A673 (cell line): ENCODE data around the gene PPP4R3B. TPM values are rescaled to one million over a fixed set of nuclear protein-coding genes. Genes with fewer than 3 reads are reported as not detected.

Source experiments
- BruUV-seq: library from RNA; stranded (reverse); fragments of 400-500 nt; replicated peaks from 2 replicates; lab custom pipeline; 2021; lab: Mats Ljungman, UMichigan
- CTCF ChIA-PET: fragments of 300-600 bp; sonication (Branson Sonifier 250); formaldehyde crosslinking; loops from one replicate; lab custom pipeline; 2022; ENCODE audit warnings: antibody characterized with exemption; lab: Charles Lee
- POLR2A ChIA-PET: fragments of 300-600 bp; sonication (Branson Sonifier 250); formaldehyde crosslinking; loops from one replicate; lab custom pipeline; 2022; ENCODE audit warnings: antibody characterized with exemption; ENCODE audit not compliant: low non-redundant PET; lab: Charles Lee
- DNase-seq: peaks from one replicate; pipeline ENCODE4 v3.0.0-alpha.2; 2015; ENCODE audit warnings: low spot score
- H3K27ac ChIP-seq: fragments of 200-600 bp; sonication (generic); 2 replicates; pipeline ENCODE4 v1.5.1; 2016; ENCODE audit warnings: mixed run types, low read depth, mild to moderate bottlenecking, mixed read lengths, antibody characterized with exemption, low read length; ENCODE audit not compliant: poor library complexity, severe bottlenecking
- H3K27me3 ChIP-seq: fragments of 200-600 bp; sonication (generic); replicated peaks from 2 replicates; pipeline ENCODE4 v1.6.1; 2017; ENCODE audit warnings: mixed run types, low read depth, mild to moderate bottlenecking, mixed read lengths, antibody characterized with exemption, low read length; ENCODE audit not compliant: insufficient read depth, poor library complexity
- H3K36me3 ChIP-seq: fragments of 200-600 bp; sonication (generic); 2 replicates; pipeline ENCODE4 v1.6.1; 2016; ENCODE audit warnings: mixed run types, mild to moderate bottlenecking, mixed read lengths, antibody characterized with exemption, low read length; ENCODE audit not compliant: insufficient read depth, poor library complexity, severe bottlenecking
- H3K4me1 ChIP-seq: fragments of 200-600 bp; sonication (generic); 2 replicates; pipeline ENCODE4 v1.6.1; 2017; ENCODE audit warnings: mixed run types, mild to moderate bottlenecking, mixed read lengths, antibody characterized with exemption, low read length; ENCODE audit not compliant: insufficient read depth, poor library complexity, severe bottlenecking
- H3K4me3 ChIP-seq: fragments of 200-600 bp; sonication (generic); 2 replicates; pipeline ENCODE4 v1.5.1; 2016; ENCODE audit warnings: low read depth, mixed run types, mild to moderate bottlenecking, mixed read lengths, low read length; ENCODE audit not compliant: poor library complexity, severe bottlenecking
- H3K9me3 ChIP-seq: fragments of 200-600 bp; sonication (generic); 2 replicates; pipeline ENCODE4 v1.6.1; 2016; ENCODE audit warnings: mixed run types, low read depth, mild to moderate bottlenecking, mixed read lengths, antibody characterized with exemption, low read length; ENCODE audit not compliant: poor library complexity, severe bottlenecking
- EZH2 ChIP-seq: fragments of 200-600 bp; sonication (generic); IDR thresholded peaks from 2 replicates; pipeline ENCODE4 v1.6.1; 2017; ENCODE audit warnings: borderline replicate concordance, low read depth, mild to moderate bottlenecking, mixed read lengths, antibody characterized with exemption, low read length; ENCODE audit not compliant: poor library complexity, severe bottlenecking
- intact Hi-C: fragments of 100-400 bp; cut with micrococcal nuclease; formaldehyde crosslinking; loops from one replicate; pipeline ENCODE4 v1.10.0; 2022; ENCODE audit not compliant: unreplicated experiment
- total RNA-seq: library from RNA; stranded (reverse); gene quantifications from 2 replicates; pipeline ENCODE4 v1.2.3, GENCODE V29; 2021
- TF ChIP-seq, protein P1 (sequence below): fragments of 300-800, 200-600 bp; sonication (generic); conservative IDR thresholded peaks from 2 replicates; pipeline ENCODE4 v1.5.1; 2017; ENCODE audit warnings: low read depth, mild to moderate bottlenecking, antibody characterized with exemption, low read length, moderate library complexity, mixed read lengths

PPP4R3B gene
- total RNA-seq, 1 experiment from 2014 or later = 57.9 TPM

GRCh38 chr2:55590810-55591440 is 26.5 kb downstream of the PPP4R3B start:
- ChIA-PET CTCF (no interaction called here), POLR2A (no interaction called here)
- no peak overlapping the region for H3K27ac ChIP-seq
- H3K4me3 ChIP-seq = no peak overlapping the region
- intact Hi-C loops = no loop called here
- no peak for TF ChIP-seq EZH2
- TF ChIP-seq, protein P1, sequence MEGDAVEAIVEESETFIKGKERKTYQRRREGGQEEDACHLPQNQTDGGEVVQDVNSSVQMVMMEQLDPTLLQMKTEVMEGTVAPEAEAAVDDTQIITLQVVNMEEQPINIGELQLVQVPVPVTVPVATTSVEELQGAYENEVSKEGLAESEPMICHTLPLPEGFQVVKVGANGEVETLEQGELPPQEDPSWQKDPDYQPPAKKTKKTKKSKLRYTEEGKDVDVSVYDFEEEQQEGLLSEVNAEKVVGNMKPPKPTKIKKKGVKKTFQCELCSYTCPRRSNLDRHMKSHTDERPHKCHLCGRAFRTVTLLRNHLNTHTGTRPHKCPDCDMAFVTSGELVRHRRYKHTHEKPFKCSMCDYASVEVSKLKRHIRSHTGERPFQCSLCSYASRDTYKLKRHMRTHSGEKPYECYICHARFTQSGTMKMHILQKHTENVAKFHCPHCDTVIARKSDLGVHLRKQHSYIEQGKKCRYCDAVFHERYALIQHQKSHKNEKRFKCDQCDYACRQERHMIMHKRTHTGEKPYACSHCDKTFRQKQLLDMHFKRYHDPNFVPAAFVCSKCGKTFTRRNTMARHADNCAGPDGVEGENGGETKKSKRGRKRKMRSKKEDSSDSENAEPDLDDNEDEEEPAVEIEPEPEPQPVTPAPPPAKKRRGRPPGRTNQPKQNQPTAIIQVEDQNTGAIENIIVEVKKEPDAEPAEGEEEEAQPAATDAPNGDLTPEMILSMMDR = no peak
- no TSS peak for BruUV-seq
- DNase-seq = peak; percentile 71
- peaks cover 8% of the 10 kb centered on the region for H3K4me1 ChIP-seq
- peaks cover 9% of the 10 kb centered on the region for H3K36me3 ChIP-seq
- H3K27me3 ChIP-seq = no peaks in the 10 kb centered on the region
- no peaks in the 10 kb centered on the region for H3K9me3 ChIP-seq

DNA sequence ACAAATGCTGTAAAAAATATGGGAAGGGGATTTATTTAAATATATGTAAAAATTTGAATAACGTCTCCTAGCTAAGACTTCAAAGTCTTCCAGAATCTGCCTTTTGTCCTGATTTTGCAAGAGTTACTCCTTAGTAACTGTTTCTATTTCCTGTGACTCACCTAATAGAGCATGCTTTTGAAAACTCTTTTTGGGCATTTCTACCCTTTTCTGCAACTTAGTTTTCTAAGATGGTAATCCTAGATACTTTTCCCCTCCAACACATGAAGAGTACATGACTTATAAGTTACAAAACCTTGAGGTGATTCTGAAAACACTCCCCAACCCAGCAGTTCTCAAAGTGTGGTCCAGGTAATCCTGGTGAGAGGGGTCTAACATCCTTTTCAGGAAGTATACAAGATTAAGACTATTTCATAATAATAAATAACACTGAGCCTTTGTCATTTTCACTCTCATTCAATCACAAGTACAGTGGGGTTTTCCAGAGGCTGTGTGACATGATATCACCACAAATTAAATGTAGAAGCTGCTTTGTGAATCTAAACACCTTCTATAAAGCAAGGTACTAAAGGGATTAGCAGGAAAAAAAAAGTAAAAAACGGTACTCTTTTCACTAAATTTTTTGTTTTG is 31.9 kb downstream of the PPP4R3B start:
- peak; percentile 58 for DNase-seq
- intact Hi-C loops = no loop called here
- TF ChIP-seq EZH2 = no peak
- TF ChIP-seq, protein P1 = no peak
- no peak overlapping the region for H3K4me3 ChIP-seq
- peaks cover 27% of the 10 kb centered on the region for H3K36me3 ChIP-seq
- H3K27ac ChIP-seq = peak overlapping the region; percentile 56
- POLR2A ChIA-PET = no interaction called here
- BruUV-seq = no TSS peak
- CTCF ChIA-PET = no interaction called here
- no peaks in the 10 kb centered on the region for H3K9me3 ChIP-seq
- no peaks in the 10 kb centered on the region for H3K27me3 ChIP-seq
- peaks cover 31% of the 10 kb centered on the region for H3K4me1 ChIP-seq

GRCh38 chr2:55581874-55582547 is 35.4 kb downstream of the PPP4R3B start:
- Histone ChIP-seq H3K27me3 (no peaks in the 10 kb centered on the region), H3K4me1 (peaks cover 28% of the 10 kb centered on the region), H3K4me3 (no peak overlapping the region), H3K27ac (peak overlapping the region; percentile 19), H3K36me3 (peaks cover 53% of the 10 kb centered on the region), H3K9me3 (no peaks in the 10 kb centered on the region)
- no TSS peak for BruUV-seq
- TF ChIP-seq EZH2 = no peak
- TF ChIP-seq, protein P1 = no peak
- peak; percentile 53 for DNase-seq
- ChIA-PET CTCF (no interaction called here), POLR2A (no interaction called here)
- intact Hi-C loops = no loop called here
